Uterus (tissue), 4 donors: Measurements from ENCODE around the gene CLGN. TPM values are rescaled to one million over a fixed set of nuclear protein-coding genes. Genes with fewer than 3 reads are reported as not detected.

ENCODE experiments used
- DNase-seq, 2 donors: peaks; one replicate each; pipeline ENCODE4 v3.0.0-alpha.2; 2019 to 2020
- H3K27ac ChIP-seq, 2 donors: fragments of 200-600 bp; sonication (generic); 1 replicate in 1 of 2; 2 replicates in 1 of 2; pipeline ENCODE4 v1.5.1; 2016 to 2018
- H3K27me3 ChIP-seq, 2 donors: fragments of 200-600 bp; sonication (generic); one replicate each; pipeline ENCODE4 v1.5.1; 2018 to 2019; ENCODE audit warnings: control low read depth in 1 of 2
- H3K36me3 ChIP-seq, 2 donors: fragments of 200-600 bp; sonication (generic); one replicate each; pipeline ENCODE4 v1.5.1; 2019; ENCODE audit warnings: control low read depth in 1 of 2
- H3K4me1 ChIP-seq, 2 donors: fragments of 200-600 bp; sonication (generic); one replicate each; pipeline ENCODE4 v1.5.1; 2018 to 2019; ENCODE audit warnings: control low read depth in 1 of 2
- H3K4me3 ChIP-seq, 2 donors: fragments of 200-600 bp; sonication (generic); 1 replicate in 1 of 2; 2 replicates in 1 of 2; pipeline ENCODE4 v1.5.1; 2018 to 2019; ENCODE audit warnings: mild to moderate bottlenecking in 1 of 2
- H3K9me3 ChIP-seq, 2 donors: fragments of 200-600 bp; sonication (generic); one replicate each; pipeline ENCODE4 v1.5.1; 2019; ENCODE audit warnings: control low read depth in 1 of 2
- POLR2A ChIP-seq, 2 donors: fragments of 450-650 bp; IDR thresholded peaks; one replicate each; pipeline ENCODE4 v1.6.1; 2016; ENCODE audit warnings: antibody characterized with exemption in 2 of 2, mild to moderate bottlenecking in 1 of 2, moderate library complexity in 1 of 2
- intact Hi-C: fragments of 100-400 bp; cut with DNase I; formaldehyde crosslinking; loops from one replicate; pipeline ENCODE4 v1.15.1; 2023; ENCODE audit warnings: low total_unique reads
- total RNA-seq, 4 donors: library from RNA; depleted of rRNA in 3 of 4; stranded (reverse); fragments of >200 nt in 3 of 4; gene quantifications; one replicate each; pipeline versions ENCODE4 v1.1.0 to v1.2.4, GENCODE V29; 2014 to 2023
- TF ChIP-seq, protein P1 (sequence below), 4 experiments: fragments of 200-600 bp in 2 of 4; fragments of 450-650 bp in 2 of 4; sonication (generic) in 2 of 4; IDR thresholded peaks; one replicate each; pipeline ENCODE4 v1.5.1; 2016 to 2019; ENCODE audit warnings: antibody characterized with exemption in 4 of 4, mild to moderate bottlenecking in 2 of 4, moderate library complexity in 1 of 4
- donor health status: DM: yes; HTN: yes; CAD: no.

CLGN gene
- total RNA-seq, 4 donors from 2014 or later, result under 0.01 to 4.5 (median 3.2) TPM; not detected in 1

DNA sequence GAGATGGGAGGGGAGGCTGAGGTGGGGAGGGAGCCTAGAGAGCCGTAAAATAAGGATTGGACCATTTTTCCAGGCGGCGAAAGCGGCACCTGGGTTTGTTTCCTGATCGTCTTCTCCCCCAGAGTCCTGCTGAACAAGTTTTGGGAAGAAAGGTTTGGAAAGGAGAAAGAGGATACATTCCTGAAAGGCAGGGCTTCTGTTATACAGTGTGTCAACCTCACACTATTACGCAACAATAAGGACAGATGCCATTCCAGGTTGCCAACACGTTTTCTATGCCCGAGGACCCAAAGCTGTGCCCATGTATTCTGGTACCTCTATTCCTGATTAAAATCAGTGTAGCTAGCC, 53.3 kb downstream of the CLGN start:
- Histone ChIP-seq H3K4me3 (peak overlapping the region; percentile 68 to 100), H3K4me1 (peaks cover 0 to 6% of the 10 kb centered on the region in 2 donors), H3K27me3 (no peaks in the 10 kb centered on the region), H3K27ac (peak overlapping the region; percentile 91 to 93), H3K9me3 (no peaks in the 10 kb centered on the region), H3K36me3 (no peaks in the 10 kb centered on the region)
- intact Hi-C loops, result no loop called here
- DNase-seq, result no peak
- no peak for TF ChIP-seq POLR2A (IDR thresholded peaks at IDR 0.05)
- TF ChIP-seq, protein P1, sequence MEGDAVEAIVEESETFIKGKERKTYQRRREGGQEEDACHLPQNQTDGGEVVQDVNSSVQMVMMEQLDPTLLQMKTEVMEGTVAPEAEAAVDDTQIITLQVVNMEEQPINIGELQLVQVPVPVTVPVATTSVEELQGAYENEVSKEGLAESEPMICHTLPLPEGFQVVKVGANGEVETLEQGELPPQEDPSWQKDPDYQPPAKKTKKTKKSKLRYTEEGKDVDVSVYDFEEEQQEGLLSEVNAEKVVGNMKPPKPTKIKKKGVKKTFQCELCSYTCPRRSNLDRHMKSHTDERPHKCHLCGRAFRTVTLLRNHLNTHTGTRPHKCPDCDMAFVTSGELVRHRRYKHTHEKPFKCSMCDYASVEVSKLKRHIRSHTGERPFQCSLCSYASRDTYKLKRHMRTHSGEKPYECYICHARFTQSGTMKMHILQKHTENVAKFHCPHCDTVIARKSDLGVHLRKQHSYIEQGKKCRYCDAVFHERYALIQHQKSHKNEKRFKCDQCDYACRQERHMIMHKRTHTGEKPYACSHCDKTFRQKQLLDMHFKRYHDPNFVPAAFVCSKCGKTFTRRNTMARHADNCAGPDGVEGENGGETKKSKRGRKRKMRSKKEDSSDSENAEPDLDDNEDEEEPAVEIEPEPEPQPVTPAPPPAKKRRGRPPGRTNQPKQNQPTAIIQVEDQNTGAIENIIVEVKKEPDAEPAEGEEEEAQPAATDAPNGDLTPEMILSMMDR (IDR thresholded peaks at IDR 0.05), result no peak

DNA sequence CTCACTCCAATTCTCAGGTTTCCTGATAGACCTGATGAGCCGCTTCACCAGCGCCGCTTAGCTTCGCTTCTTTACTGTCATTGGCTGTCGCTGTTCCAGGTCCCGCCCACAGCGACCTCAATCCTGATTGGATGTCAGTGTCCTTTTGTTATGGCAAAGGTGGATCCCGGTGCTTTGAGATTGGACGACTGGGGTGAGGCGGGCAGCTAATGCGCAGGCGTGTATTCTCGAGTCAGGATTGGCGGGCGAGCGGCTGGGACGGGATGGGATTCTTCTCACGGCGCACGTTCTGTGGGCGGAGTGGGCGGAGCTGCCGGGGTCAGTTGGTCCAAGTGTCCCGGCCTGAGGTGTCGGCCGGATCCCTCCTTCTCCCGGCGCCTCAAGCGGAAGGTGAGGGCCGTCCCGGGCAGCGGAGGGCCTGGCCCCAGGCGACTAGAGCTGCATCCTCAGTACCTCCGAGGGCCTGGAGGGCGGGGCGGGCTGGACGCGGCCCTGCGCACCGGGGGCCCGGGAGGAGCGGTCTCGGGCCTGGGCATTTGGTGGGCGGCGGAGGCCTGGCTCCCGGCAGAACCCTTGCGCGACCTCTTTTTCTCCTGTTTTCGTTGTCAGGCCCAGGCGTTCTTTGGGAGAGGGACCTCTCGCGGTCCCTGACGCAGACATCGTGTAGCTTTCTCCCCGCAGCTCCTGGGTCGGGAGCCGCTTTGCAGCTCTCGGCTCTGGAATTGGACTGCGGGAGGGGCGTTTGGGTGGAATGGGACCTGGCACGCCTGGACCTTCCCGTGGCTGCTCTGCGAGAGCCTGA, 53.9 kb downstream of the CLGN start, which contains the start of gene SCOC:
SCOC (plus strand) TSS at position 319 of the 802 bp plus-strand sequence. CDS start 5,525 bp downstream, outside the sequence.
- Histone ChIP-seq H3K27ac (peak within 1 kb of the TSS; percentile 91 to 93), H3K4me3 (peak within 1 kb of the TSS; percentile 68 to 100), H3K27me3 (no peaks in the 10 kb centered on the region), H3K36me3 (no peaks in the 10 kb centered on the region), H3K9me3 (no peaks in the 10 kb centered on the region), H3K4me1 (peaks cover 0 to 6% of the 10 kb centered on the region in 2 donors)
- intact Hi-C loops, result no loop called here
- peak; percentile 99 for DNase-seq
- TF ChIP-seq, protein P1 (IDR thresholded peaks at IDR 0.05), result peak in 2 of 4 experiments; percentile 7 to 24
- peak; percentile 48 to 76 for TF ChIP-seq POLR2A (IDR thresholded peaks at IDR 0.05)

- Histone ChIP-seq H3K9me3 (no peaks in the 10 kb centered on the region), H3K27ac (peak overlapping the region; percentile 77 to 85), H3K4me3 (peak overlapping the region; percentile 47 to 100), H3K36me3 (no peaks in the 10 kb centered on the region), H3K27me3 (no peaks in the 10 kb centered on the region), H3K4me1 (peaks cover 0 to 6% of the 10 kb centered on the region in 2 donors)
- intact Hi-C loops, result no loop called here
- DNase-seq, result no peak
- TF ChIP-seq POLR2A (IDR thresholded peaks at IDR 0.05), result no peak
- TF ChIP-seq, protein P1 (IDR thresholded peaks at IDR 0.05), result peak in 1 of 4 experiments; percentile 41
Observed at GRCh38 chr4:140372751-140373327, 54.6 kb downstream of the CLGN start.

- TF ChIP-seq, protein P1 (IDR thresholded peaks at IDR 0.05), result no peak
- no peak for TF ChIP-seq POLR2A (IDR thresholded peaks at IDR 0.05)
- Histone ChIP-seq H3K27ac (no peak overlapping the region), H3K9me3 (no peaks in the 10 kb centered on the region), H3K36me3 (no peaks in the 10 kb centered on the region), H3K4me1 (no peaks in the 10 kb centered on the region), H3K27me3 (no peaks in the 10 kb centered on the region), H3K4me3 (no peak overlapping the region)
- DNase-seq, result no peak
- intact Hi-C loops, result loop anchor here (10.0 kb wide), 1 partner anchor 476 kb away; no protein-coding TSS in a partner anchor
Observed at GRCh38 chr4:140368686-140369085, 58.8 kb downstream of the CLGN start.

- no peaks in the 10 kb centered on the region for H3K27me3 ChIP-seq
- H3K9me3 ChIP-seq, result no peaks in the 10 kb centered on the region
- H3K27ac ChIP-seq, result no peak overlapping the region
- TF ChIP-seq, protein P1 (IDR thresholded peaks at IDR 0.05), result no peak
- no peak for TF ChIP-seq POLR2A (IDR thresholded peaks at IDR 0.05)
- no peak for DNase-seq
- H3K4me3 ChIP-seq, result no peak overlapping the region
- H3K36me3 ChIP-seq, result no peaks in the 10 kb centered on the region
- intact Hi-C loops, result loop anchor here (10.0 kb wide), 1 partner anchor 477 kb away; no protein-coding TSS in a partner anchor
- no peaks in the 10 kb centered on the region for H3K4me1 ChIP-seq
Observed at GRCh38 chr4:140367738-140368137, 59.7 kb downstream of the CLGN start.
